D341Med (cell line): ENCODE data around the gene GON7.
"Not testable (repeated sequence)": the region's sequence is repeated elsewhere in the genome, so short reads cannot be mapped to it uniquely, and the experiment has no call there.

Source experiments
- DNase-seq: peaks from one replicate; pipeline ENCODE4 v3.0.0; 2012; ENCODE audit warnings: low spot score

Gene GON7

GRCh38 chr14:93199031-93199430, 7.8 kb downstream of the GON7 start:
- DNase-seq: no peak

- no peak for DNase-seq
Observed at GRCh38 chr14:93195316-93195999, 11.4 kb downstream of the GON7 start.

GRCh38 chr14:93186956-93187355, 19.9 kb downstream of the GON7 start:
- DNase-seq: no peak

GRCh38 chr14:93186466-93186865, 20.4 kb downstream of the GON7 start:
- DNase-seq: no peak

- DNase-seq: no peak
Observed at GRCh38 chr14:93185349-93185720, 21.5 kb downstream of the GON7 start.

GRCh38 chr14:93184391-93185348, 22.2 kb downstream of the GON7 start, which contains the start of the genes LYSET and MOAP1:
LYSET (plus strand) TSS chr14:93185317; CDS start chr14:93185406, 89 bp downstream.
MOAP1 (minus strand) TSS chr14:93184897; CDS start chr14:93184242, 655 bp downstream.
- peak; percentile 98 for DNase-seq

- DNase-seq: peak; percentile 50
Observed at GRCh38 chr14:93183596-93184317, 23.1 kb downstream of the GON7 start.

- DNase-seq: no peak
Observed at GRCh38 chr14:93175492-93175891, 31.4 kb downstream of the GON7 start.

GRCh38 chr14:93174731-93175130, 32.1 kb downstream of the GON7 start:
- DNase-seq: not testable (repeated sequence)

GRCh38 chr14:93173943-93174395, 32.9 kb downstream of the GON7 start:
- no peak for DNase-seq

- no peak for DNase-seq
Observed at GRCh38 chr14:93171376-93171775, 35.5 kb downstream of the GON7 start.

- not testable (repeated sequence) for DNase-seq
Observed at GRCh38 chr14:93170141-93170540, 36.7 kb downstream of the GON7 start.

- not testable (repeated sequence) for DNase-seq
Observed at GRCh38 chr14:93169619-93170018, 37.2 kb downstream of the GON7 start.

GRCh38 chr14:93168610-93169009, 38.3 kb downstream of the GON7 start:
- not testable (repeated sequence) for DNase-seq

GRCh38 chr14:93165271-93166265, 41.3 kb downstream of the GON7 start:
- DNase-seq: not testable (repeated sequence)

GRCh38 chr14:93163564-93163963, 43.3 kb downstream of the GON7 start:
- no peak for DNase-seq

- DNase-seq: no peak
Observed at GRCh38 chr14:93161411-93161940, 45.4 kb downstream of the GON7 start.

GRCh38 chr14:93160353-93160801, 46.5 kb downstream of the GON7 start:
- peak; percentile 74 for DNase-seq

GRCh38 chr14:93159625-93160352, 47.1 kb downstream of the GON7 start:
- not testable (repeated sequence) for DNase-seq

- not testable (repeated sequence) for DNase-seq
Observed at GRCh38 chr14:93158349-93158748, 48.5 kb downstream of the GON7 start.
